ENCODE data around the gene AMBRA1. TPM values are rescaled to one million over a fixed set of nuclear protein-coding genes. Genes with fewer than 3 reads are reported as not detected.
"Not testable (repeated sequence)": the region's sequence is repeated elsewhere in the genome, so short reads cannot be mapped to it uniquely, and the experiment has no call there.

The AMBRA1 gene
- polyA plus RNA-seq, 3 donors, result 24.6 to 27.7 (median 24.8) TPM

DNA sequence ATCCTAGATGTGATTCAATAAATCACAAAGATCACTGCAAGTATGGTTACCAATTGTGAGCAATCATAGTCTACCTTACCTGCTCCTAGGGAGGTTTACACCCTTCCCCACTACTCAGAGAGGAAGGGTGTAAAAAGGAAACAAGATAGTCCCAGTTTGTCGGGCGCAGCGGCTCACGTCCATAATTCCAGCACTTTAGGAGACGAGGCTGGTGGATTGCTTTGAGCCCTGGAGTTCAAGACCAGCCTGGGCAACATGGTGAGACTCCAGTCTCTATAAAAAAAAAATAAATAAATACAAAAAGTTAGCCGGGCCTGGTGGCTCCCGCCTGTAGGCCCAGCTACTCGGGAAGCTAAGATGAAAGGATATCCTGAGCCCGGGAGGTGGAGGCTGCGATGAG is 962 bp upstream of the AMBRA1 start:
- DNase-seq (ENCODE audit: extremely low read depth in 1 of 11, low read depth in 9 of 11, low spot score in 4 of 11), result no peak

DNA sequence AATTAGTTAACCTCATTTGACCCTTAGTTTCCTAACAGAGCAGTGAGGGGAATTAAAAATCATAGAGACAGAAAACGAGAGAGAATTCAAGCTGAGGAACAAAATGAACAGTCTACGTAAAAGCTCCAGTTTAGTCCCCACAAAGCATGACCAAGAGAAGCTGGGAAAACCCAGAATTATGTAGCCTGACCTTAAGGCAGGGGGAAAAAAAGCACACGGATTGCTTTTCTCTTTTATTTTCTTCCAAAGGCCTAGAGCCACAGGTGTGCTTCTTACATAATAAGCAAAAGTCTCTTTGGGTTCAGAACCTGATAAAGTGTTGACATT is 514 bp upstream of the AMBRA1 start:
- DNase-seq (ENCODE audit: extremely low read depth in 1 of 11, low read depth in 9 of 11, low spot score in 4 of 11), result no peak

DNA sequence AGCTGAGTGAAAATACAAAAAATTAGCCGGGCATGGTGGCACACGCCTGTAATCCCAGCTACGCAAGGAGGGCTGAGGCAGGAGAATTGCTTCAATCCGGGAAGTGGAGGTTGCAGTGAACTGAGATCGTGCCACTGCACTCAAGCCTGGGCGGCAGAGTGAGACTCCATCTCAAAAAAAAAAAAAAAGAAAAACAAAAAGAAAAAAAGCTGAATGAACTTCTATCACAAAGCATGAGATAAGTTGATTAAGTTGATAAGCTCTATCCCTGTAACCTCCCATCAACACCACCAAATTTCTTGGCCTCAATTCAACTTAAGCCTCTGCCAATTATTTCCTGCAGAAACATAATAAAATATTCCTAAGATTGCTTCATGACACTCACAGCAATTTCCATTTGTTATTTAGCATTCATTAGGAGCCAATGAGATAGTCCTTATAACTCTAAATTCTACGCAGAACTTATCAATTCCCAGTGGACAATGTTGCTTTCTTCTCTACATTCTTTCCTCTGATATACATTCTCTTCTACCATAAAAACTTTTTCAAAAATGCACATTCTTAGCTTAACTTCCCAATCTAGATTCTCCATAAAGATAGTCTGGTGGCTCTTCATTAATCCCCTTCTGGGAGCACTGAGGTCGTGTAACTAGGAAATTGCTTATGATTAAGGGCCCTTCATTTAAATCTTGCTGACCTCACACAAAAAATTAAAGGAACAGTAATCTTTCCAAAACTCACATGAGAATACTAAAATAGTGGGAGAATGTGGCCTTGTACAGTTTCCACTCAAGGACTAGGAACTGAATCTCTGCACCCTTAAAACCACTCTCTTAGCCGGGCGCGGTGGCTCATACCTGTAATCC is 2.9 kb downstream of the AMBRA1 start:
- no peak for DNase-seq (ENCODE audit: extremely low read depth in 1 of 11, low read depth in 9 of 11, low spot score in 4 of 11)

GRCh38 chr11:46588915-46589314 is 4.9 kb downstream of the AMBRA1 start:
- DNase-seq (ENCODE audit: extremely low read depth in 1 of 11, low read depth in 9 of 11, low spot score in 4 of 11), result no peak

- DNase-seq (ENCODE audit: extremely low read depth in 1 of 11, low read depth in 9 of 11, low spot score in 4 of 11), result no peak
These were observed 5.7 kb downstream of the AMBRA1 start for GRCh38 chr11:46588131-46588530.

- not testable (repeated sequence) for DNase-seq (ENCODE audit: extremely low read depth in 1 of 11, low read depth in 9 of 11, low spot score in 4 of 11)
These were observed 10.3 kb downstream of the AMBRA1 start for GRCh38 chr11:46583513-46583912.

- no peak for DNase-seq (ENCODE audit: extremely low read depth in 1 of 11, low read depth in 9 of 11, low spot score in 4 of 11)
These were observed 11.2 kb downstream of the AMBRA1 start for GRCh38 chr11:46582588-46582987.

DNA sequence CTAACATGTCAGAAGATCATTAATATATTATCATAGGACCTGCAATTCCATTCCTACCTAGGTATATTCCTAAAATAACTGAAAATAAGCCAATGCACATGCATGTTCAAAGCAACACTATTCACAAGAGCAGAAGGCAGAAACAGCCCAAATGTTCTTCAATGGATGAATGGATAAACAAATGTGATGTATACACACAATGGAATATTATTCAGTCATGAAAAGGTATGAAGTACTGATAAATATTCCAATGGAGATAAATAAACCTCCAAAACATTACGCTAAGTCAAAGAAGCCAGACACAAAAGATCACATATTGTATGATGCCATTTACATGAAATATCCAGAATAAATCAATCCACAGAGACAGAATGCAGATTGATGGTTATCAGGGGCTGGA is 16.8 kb downstream of the AMBRA1 start:
- no peak for DNase-seq (ENCODE audit: extremely low read depth in 1 of 11, low read depth in 9 of 11, low spot score in 4 of 11)

DNA sequence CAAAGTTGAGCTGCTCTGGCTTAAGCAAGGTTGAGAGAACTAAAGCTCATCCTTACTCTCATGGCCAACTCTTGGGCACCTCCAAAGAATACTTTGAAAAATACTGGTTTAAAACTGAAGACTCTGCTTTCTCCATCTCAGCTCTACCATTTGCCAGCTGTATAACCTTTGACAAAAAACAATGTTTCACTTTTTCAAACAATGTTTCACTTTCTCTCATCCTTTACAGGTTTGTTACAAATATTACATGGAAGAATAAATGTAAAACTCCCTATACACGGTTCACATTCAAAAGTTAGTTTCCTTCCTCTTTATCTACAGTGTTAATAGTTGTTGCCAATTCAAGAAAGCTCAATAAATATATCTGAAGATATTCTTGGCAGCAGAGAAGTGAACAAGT is 19.2 kb downstream of the AMBRA1 start:
- DNase-seq (ENCODE audit: extremely low read depth in 1 of 11, low read depth in 9 of 11, low spot score in 4 of 11), result no peak

GRCh38 chr11:46570790-46571398 is 22.9 kb downstream of the AMBRA1 start:
- DNase-seq (ENCODE audit: extremely low read depth in 1 of 11, low read depth in 9 of 11, low spot score in 4 of 11), result no peak

- DNase-seq (ENCODE audit: extremely low read depth in 1 of 11, low read depth in 9 of 11, low spot score in 4 of 11), result no peak
These were observed 28.5 kb downstream of the AMBRA1 start for GRCh38 chr11:46565232-46565840.

- no peak for DNase-seq (ENCODE audit: extremely low read depth in 1 of 11, low read depth in 9 of 11, low spot score in 4 of 11)
These were observed 29.4 kb downstream of the AMBRA1 start for GRCh38 chr11:46564459-46564858.

DNA sequence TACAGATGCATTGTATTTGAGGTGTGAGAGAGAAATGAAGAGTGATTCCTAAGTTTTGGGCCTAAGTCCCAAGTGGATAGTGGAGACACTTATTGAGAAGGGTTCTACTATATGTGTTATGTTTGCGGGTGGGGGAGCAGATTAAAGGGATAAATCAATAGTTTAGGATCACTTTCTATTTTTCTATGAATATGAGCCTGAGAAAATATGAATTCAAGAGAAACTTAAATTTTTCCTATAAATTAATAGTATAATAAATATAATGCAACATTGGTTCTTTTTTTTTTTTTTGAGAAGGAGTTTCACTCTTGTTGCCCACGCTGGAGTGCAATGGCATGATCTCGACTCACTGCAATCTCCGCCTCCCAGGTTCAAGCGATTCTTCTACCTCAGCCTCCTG is 31.3 kb downstream of the AMBRA1 start:
- no peak for DNase-seq (ENCODE audit: extremely low read depth in 1 of 11, low read depth in 9 of 11, low spot score in 4 of 11)

- DNase-seq (ENCODE audit: extremely low read depth in 1 of 11, low read depth in 9 of 11, low spot score in 4 of 11), result no peak
These were observed 33.4 kb downstream of the AMBRA1 start for GRCh38 chr11:46560300-46560991.

DNA sequence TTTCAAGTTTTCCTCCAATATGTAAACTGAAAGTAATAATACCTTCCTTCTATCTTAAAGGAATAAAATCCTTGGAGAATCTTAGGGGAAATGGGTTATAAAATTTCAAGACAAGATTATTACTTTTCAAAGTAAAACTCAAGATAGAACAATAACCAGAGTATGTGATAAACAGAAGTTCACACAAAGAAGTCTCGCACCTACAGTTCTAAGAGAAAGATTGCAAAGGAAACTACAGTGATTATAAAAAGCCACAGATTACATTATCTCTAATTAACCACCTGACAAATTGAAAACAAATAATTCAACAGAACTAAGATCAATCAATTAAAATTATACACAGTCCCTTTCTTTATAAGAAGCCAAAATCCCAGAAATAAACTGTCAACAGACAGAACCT is 34.0 kb downstream of the AMBRA1 start:
- DNase-seq (ENCODE audit: extremely low read depth in 1 of 11, low read depth in 9 of 11, low spot score in 4 of 11), result no peak

GRCh38 chr11:46557684-46558151 is 36.1 kb downstream of the AMBRA1 start:
- DNase-seq (ENCODE audit: extremely low read depth in 1 of 11, low read depth in 9 of 11, low spot score in 4 of 11), result no peak

DNA sequence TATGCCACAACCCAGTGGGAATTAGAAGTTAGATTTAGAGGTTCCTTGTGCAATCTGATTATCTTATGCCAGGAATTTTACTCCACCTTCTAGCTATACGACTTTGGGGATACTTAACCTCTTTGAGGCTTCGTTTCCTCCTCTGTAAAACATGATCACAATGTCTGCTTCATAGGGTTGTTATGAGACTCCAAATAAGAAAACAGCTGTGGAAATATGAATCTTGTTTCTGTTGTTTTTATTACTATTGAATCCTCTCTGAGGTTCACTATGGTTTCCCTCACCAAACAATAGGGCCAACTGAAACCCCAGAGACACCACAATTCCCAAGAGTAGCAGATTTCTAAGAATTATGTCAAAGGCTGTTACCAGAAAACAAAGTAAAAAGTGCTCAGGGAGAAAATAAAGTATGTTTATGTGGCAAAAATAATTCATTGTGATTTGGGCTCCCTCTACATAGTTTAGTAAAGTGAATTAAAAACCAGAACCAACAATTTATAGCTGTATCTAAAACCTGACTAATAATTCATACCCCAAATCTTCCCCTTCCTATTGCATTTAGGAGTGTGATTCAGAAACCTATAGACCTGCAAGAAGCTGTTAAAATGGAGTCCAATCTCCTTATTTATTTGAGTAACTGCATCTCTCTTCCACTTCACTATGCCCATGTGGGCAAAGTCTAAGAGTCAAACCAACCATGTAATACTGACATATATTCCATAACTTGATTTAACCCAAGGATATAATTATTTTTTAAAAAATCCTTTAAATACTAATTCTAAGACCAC is 38.4 kb downstream of the AMBRA1 start:
- DNase-seq (ENCODE audit: extremely low read depth in 1 of 11, low read depth in 9 of 11, low spot score in 4 of 11), result no peak

- no peak for DNase-seq (ENCODE audit: extremely low read depth in 1 of 11, low read depth in 9 of 11, low spot score in 4 of 11)
These were observed 39.3 kb downstream of the AMBRA1 start for GRCh38 chr11:46554213-46555147.
